ENCODE data around the gene ZNF280A.

DNA sequence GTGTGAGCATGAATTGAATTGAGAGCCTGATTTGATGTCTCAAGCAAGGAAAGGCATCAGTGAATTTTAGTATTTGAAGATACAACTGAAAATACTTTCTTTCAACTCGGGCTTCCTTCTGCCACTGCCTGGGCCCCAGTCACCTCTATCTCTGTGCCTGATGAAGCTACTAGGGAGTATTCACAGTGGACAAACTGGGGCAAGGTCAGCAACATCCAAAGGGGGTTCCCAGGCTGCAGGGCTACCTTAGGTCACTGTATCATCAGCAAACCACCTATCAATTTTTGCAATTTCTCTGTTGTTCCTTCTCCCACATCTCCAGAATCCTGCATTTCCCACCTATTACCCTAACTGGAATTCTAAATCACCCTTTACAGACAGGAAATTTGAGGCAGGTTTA, 28.8 kb upstream of the ZNF280A start:
- TF ChIP-seq, protein P1, sequence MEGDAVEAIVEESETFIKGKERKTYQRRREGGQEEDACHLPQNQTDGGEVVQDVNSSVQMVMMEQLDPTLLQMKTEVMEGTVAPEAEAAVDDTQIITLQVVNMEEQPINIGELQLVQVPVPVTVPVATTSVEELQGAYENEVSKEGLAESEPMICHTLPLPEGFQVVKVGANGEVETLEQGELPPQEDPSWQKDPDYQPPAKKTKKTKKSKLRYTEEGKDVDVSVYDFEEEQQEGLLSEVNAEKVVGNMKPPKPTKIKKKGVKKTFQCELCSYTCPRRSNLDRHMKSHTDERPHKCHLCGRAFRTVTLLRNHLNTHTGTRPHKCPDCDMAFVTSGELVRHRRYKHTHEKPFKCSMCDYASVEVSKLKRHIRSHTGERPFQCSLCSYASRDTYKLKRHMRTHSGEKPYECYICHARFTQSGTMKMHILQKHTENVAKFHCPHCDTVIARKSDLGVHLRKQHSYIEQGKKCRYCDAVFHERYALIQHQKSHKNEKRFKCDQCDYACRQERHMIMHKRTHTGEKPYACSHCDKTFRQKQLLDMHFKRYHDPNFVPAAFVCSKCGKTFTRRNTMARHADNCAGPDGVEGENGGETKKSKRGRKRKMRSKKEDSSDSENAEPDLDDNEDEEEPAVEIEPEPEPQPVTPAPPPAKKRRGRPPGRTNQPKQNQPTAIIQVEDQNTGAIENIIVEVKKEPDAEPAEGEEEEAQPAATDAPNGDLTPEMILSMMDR (IDR thresholded peaks at IDR 0.05; ENCODE audit: low read length) = no peak
- TF ChIP-seq EZH2 (optimal IDR thresholded peaks at IDR 0.05; ENCODE audit: low read depth, low read length) (no peak), EZH2phosphoT487 (IDR thresholded peaks at IDR 0.05; ENCODE audit: low read length) (no peak)
